ENCODE data around the gene PPP1R15B.
A peak's percentile ranks its signal among the peaks of the same experiment; 100 is the strongest.
"Not testable (repeated sequence)": the region's sequence is repeated elsewhere in the genome, so short reads cannot be mapped to it uniquely, and the experiment has no call there.

Gene PPP1R15B

GRCh38 chr1:204443260-204443619, 31.6 kb upstream of the PPP1R15B start:
- no peak for DNase-seq

DNA sequence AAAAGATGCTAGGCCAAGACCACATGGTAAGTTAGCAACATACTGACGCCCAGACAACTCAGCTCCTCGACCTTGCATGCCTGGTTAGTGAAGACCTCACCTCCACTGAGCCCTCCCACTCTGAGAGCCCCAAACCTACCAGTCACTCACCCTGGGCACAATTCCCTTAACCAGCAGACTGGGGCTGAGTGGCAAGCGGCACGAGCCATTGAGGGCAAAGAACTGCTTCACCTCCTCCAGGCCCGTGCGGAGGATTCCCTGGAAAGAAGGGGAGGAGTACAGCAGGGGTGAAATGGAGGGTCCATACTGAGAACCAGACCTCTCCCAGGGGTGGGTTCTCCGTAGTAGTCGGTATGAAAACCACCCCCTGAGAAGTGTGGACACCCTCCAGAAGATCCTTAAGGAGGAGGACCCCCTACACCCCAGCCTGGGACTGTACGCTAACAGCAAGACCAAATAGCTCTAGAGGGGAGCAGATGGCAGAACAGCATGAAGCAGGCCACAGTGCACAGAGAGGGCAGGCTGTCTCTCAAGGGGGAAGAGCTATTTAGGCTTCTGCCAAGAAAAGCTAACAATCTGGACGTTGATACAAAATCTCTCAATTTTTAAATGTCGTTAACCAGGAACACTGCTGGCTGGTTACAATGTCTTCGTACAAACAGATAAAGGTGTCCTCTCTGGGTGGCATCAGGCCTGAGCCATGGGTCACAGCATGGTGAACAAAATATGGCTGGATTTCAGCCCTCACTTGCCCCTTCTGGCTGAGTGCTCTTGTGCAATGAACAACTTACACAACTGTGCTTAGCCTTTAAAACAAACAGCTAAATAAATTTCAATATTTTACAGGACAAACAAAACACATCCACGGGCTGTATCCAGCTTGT, 31.0 kb upstream of the PPP1R15B start:
- no peak for DNase-seq

GRCh38 chr1:204441558-204441957, 29.9 kb upstream of the PPP1R15B start:
- no peak for DNase-seq

DNA sequence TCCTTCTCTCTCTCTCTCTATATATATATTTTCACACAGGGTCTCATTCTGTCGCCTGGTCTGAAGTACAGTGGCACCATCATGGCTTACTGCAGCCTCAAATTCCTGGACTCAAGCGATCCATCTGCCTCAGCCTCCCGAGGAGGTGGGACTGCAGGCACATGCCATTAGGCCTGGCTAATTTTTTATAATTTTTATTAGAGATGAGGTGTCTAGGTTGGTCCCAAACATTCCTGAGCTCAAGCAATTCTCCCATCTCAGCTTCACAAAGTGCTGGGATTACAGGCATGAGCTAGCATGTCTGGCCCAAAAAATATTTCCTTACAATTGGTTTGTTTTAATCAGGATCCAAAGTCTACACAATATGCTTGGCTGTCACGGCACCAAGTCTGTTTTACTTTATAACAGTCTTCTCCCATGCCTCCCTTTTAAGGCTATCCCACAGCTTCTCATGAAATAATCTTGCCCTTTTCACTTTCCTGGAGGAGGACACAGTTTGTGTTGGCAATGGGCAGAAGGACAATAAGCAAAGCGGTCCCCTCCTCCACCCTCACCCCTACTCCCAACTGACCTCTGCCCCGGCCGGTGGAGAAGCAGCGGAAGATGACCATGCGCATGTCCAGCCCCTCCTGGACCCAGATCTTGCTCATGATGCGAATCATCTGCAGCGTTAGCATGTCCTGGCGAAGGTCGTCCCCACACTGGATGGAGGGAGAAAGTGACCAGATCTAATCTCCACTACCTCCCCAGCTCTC, 28.2 kb upstream of the PPP1R15B start:
- DNase-seq, result no peak

- DNase-seq, result no peak
Measured at GRCh38 chr1:204438628-204439027, 27.0 kb upstream of the PPP1R15B start.

- DNase-seq, result no peak
Measured at GRCh38 chr1:204437796-204438570, 26.4 kb upstream of the PPP1R15B start.

GRCh38 chr1:204435872-204436271, 24.3 kb upstream of the PPP1R15B start:
- no peak for DNase-seq

DNA sequence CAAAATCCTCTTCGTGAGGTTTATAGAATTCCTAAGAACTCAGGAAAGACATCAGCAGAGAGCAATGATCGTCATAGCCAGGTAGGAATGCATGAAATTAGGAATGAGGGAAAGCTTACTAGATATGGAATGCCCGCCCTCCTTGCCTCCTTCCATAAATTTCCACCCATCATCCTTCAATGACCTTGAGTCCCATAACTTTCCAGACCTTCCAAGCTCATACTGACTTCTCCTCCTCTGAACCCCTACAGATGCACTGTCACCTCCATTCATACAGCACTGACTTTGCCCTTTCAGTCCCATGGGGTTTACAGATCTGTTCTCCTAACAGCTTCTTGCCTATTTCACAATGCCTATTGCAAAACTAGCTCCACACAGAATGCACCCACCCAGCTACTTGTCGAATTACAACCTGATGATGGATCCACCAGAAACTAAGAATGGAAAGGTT, 23.8 kb upstream of the PPP1R15B start:
- no peak for DNase-seq

DNA sequence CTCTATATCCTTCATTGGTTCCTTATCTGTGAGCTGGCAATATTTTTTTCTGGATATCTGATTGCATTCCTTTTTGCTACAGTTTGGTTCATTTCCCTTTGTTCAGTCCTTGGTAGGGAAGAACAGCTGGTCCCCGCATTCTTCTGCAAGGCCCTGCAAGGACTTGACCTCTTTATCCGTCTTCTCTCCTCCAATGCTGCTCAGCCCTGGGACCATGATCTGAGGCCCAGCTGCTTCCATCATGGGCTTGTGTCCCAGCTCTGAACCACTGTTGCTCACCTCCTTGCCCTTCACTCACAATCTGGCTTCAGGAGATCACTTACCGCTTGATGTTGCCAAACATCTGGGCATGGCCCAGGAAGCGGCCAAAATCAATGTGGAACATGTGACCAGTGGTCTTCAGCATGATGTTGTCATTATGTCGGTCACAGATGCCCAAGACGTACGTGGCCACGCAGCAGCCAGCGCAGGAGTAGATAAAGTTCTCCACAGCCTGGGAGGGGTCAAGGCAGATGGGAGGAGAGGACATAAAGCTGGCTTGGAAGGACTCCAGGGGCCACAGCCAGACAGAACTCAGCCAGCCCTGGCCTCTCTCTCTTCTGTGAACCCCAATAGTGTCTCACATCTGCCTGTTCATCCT, 22.6 kb upstream of the PPP1R15B start:
- no peak for DNase-seq

- no peak for DNase-seq
Measured at GRCh38 chr1:204432708-204433107, 21.1 kb upstream of the PPP1R15B start.

DNA sequence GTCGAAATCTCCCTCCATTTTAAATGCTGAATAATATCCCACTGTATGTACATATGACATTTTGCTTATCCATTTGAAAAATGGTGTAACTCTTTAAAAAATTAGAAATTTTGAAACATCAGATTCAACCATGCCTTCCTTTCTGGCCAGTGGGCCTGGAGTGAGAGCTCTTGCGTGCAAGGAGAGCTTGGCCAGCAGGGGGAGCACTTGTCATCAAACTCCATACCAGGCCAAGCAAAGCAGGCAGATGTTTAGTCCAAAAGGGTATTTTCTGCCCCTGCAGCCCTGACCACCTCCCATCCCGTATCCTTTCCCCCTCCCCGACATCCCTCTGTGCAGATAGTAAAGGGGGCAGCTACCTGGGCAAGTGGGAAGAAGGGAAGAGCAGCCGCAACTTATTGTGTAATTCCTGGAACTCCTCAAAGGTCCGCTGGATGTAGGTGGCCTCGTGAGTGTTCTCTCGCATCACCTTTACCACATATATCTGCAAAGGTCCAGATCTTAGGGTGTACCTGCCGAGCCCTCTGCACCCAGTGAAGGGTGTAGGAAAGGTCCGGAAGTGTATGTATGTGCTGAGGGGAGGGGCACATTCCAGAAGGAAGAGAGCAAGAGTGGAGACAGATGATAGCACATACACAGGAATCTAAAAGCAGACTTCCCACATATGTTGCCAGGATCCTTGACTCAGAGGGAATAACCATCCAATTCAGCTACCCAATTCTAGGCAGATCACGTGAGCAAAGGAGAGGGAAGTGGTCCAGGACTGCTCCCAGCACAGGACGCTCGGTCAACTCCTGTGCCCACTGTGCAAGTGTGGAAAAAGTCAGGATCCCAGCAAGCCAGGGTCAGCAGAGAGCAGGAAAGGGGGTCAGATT, 19.9 kb upstream of the PPP1R15B start:
- peak; percentile 71 to 72 for DNase-seq

DNA sequence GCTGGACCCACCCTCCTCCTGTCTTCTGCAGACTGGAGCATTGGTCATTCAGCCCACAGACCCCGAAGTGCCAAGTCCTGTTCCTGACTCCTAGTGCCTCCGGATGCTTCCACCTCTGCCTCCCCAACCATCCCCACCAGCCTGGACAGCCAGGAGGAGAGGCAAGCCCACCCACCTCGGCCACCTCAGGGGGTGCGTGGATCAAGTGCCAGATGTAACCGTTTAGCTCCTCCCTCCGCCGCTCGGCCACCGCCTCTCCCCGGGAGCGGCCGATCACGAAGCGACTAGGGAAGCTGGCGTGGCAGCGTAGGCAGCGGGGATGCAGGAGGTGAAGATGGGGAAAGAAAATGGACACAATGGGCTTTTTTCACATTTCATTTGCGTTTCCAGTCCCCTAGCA, 18.1 kb upstream of the PPP1R15B start:
- no peak for DNase-seq

- DNase-seq, result no peak
Measured at GRCh38 chr1:204426971-204427701, 15.5 kb upstream of the PPP1R15B start.

- no peak for DNase-seq
Measured at GRCh38 chr1:204426474-204426873, 14.9 kb upstream of the PPP1R15B start.

DNA sequence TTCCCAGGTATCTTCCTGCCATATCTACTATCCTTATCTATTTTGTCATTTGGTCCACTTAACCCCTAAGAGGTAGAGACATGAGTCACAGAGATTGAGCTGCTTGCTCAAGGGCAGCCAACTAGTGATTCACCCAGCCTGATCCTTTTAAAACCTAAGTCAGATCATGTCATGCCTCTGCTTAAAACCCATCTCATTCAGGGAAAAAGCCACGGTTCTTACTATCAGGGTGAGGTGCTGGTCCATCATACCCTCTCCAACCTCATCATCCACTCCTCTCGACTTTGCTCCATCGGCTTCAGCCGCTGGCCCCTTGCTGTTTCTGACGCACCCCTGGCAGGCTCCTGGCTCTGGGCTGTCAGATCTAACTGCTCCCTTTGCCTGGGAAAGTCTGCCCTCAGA, 14.4 kb upstream of the PPP1R15B start:
- no peak for DNase-seq

DNA sequence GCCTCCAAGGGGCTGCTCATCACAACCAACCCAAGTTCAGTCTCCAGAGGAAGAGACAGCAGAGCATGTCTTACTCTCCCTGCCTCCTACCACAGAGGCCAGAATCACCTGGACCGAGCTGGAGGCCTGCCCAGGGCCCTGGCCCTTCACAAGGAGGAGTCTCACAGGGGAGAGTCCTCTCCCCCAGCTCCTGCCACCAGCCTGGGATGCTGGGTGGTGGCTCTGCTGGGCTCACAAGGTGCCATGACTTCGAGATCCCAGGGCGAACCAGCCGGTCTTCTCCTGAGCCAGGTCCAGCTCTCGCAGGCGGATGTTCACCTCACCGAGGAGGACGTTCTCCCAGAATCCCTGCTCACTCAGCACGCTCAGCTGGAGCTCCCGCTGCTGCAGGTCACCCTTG, 13.0 kb upstream of the PPP1R15B start:
- no peak for DNase-seq

DNA sequence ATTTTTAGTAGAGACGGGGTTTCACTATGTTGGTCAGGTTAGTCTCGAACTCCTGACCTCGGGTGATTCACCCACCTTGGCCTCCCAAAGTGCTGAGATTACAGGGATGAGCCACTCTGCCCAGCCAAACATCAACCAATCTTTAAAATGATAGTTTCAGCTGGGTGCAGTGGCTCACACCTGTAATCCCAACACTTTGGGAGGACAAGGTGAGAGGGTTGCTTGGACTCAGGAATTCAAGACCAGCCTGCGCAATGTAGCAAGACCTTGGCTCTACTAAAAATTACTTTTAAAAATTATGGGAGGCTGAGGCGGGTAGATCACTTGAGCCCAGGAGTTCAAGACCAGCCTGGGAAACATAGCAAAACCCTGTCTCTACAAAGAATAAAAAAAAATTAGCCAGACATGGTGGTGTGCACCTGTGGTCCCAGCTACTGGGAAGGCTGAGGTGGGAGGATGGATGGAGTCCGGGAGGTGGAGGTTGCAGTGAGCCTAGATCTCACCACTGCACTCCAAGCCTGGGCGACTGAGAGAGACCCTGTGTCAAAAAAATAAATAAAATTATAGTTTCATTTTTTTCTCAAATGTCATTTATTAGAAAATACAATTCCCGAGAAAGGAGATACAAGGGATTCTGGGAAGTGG, 10.6 kb upstream of the PPP1R15B start:
- not testable (repeated sequence) for DNase-seq

DNA sequence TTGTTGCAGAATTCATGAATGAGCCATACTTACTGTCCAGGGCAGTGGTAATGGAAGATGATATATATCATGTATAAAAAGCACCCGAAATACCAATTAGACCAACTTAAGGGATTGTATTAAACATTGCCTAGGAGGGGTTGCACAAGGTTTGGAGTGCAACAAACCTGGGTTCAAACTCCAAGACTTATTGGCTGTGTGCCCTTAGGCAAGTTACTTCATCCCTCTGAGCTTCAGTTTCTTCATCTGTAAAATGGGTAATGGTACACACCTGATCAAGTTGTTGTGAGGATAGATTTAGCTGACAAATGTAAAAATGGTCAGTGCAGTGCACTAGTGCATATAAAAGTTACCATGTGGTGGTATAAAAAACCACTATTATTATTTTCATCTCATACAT, 9.8 kb upstream of the PPP1R15B start:
- DNase-seq, result no peak

- DNase-seq, result no peak
Measured at GRCh38 chr1:204420039-204421004, 8.7 kb upstream of the PPP1R15B start.

Measured in Kasumi-1 (cell line).